GM12878 (cell line): ENCODE measurements around the gene TRABD2B. TPM values are rescaled to one million over a fixed set of nuclear protein-coding genes. Genes with fewer than 3 reads are reported as not detected.

ENCODE experiments used
- ATAC-seq: fragments of 200-7000 bp; cut with Tn5 transposase; 3 replicates; pipeline ENCODE4 v1.9.1; 2020; ENCODE audit warnings: mild to moderate bottlenecking, moderate library complexity
- BruUV-seq: library from RNA; stranded (reverse); fragments of 400-500 nt; replicated peaks from 2 replicates; lab custom pipeline; 2021; lab: Mats Ljungman, UMichigan
- CTCF ChIA-PET: fragments of 300-600 bp; sonication (Branson Sonifier 250); formaldehyde crosslinking; extraction: SDS; loops from one replicate; lab custom pipeline; 2021; ENCODE audit warnings: inconsistent platforms; lab: Yijun Ruan, JAX
- POLR2A ChIA-PET: fragments of 350-600 bp; formaldehyde crosslinking; extraction: SDS; loops from one replicate; lab custom pipeline; 2021; ENCODE audit warnings: inconsistent platforms; lab: Charles Lee
- RAD21 ChIA-PET: fragments of 300-600 bp; sonication (Branson Sonifier 250); formaldehyde crosslinking; loops from one replicate; lab custom pipeline; 2023; ENCODE audit warnings: antibody characterized with exemption; ENCODE audit not compliant: unreplicated experiment; lab: Charles Lee
- SMC1A ChIA-PET: fragments of 300-600 bp; sonication (Branson Sonifier 250); formaldehyde crosslinking; loops from one replicate; lab custom pipeline; 2023; ENCODE audit not compliant: unreplicated experiment, uncharacterized antibody; lab: Charles Lee
- DNase-seq: peaks from one replicate; pipeline ENCODE4 v3.0.0-alpha.2; 2011; ENCODE audit warnings: low read depth, low spot score
- FAIRE-seq: peaks from 3 replicates; lab custom pipeline; 2011; peaks lifted over from hg19 to GRCh38; lab: Jason Lieb, UNC
- H2AFZ ChIP-seq: 2 replicates; pipeline ENCODE4 v1.6.0; 2011; ENCODE audit warnings: low read depth, low read length, control low read depth; ENCODE audit not compliant: control insufficient read depth
- H3K27ac ChIP-seq: 2 replicates; pipeline ENCODE4 v1.5.1; 2011; ENCODE audit warnings: control low read depth; ENCODE audit not compliant: control insufficient read depth, insufficient read depth
- H3K27me3 ChIP-seq, 2 experiments: replicated peaks in 1 of 2; 2 replicates each; pipeline versions ENCODE4 v1.6.0 to v1.6.1; 2011; ENCODE audit warnings: low read length in 1 of 2; ENCODE audit not compliant: control insufficient read depth in 2 of 2, insufficient read depth in 2 of 2
- H3K36me3 ChIP-seq, 2 experiments: 2 replicates each; pipeline ENCODE4 v1.5.1; 2011; ENCODE audit warnings: low read length in 1 of 2; ENCODE audit not compliant: control insufficient read depth in 2 of 2, insufficient read depth in 2 of 2
- H3K4me1 ChIP-seq: 2 replicates; pipeline ENCODE4 v1.6.1; 2011; ENCODE audit warnings: mild to moderate bottlenecking, low read length, moderate library complexity, mixed read lengths; ENCODE audit not compliant: control insufficient read depth, insufficient read depth
- H3K4me2 ChIP-seq: 2 replicates; pipeline ENCODE4 v1.6.0; 2011; ENCODE audit warnings: control low read depth; ENCODE audit not compliant: control insufficient read depth, insufficient read depth
- H3K4me3 ChIP-seq: fragments of 200-600 bp; sonication (generic); 2 replicates; pipeline ENCODE4 v1.5.1; 2016
- H3K79me2 ChIP-seq: 2 replicates; pipeline ENCODE4 v1.6.0; 2011; ENCODE audit warnings: low read length; ENCODE audit not compliant: control insufficient read depth, insufficient read depth
- H3K9ac ChIP-seq: 2 replicates; pipeline ENCODE4 v1.8.0; 2011; ENCODE audit warnings: low read length, control low read depth, mixed read lengths; ENCODE audit not compliant: control insufficient read depth, insufficient read depth
- H3K9me3 ChIP-seq: replicated peaks from 3 replicates; pipeline ENCODE4 v1.5.1; 2011; ENCODE audit warnings: mild to moderate bottlenecking, low read length; ENCODE audit not compliant: control insufficient read depth, insufficient read depth
- H4K20me1 ChIP-seq: 2 replicates; pipeline ENCODE4 v1.6.0; 2011; ENCODE audit not compliant: control insufficient read depth, insufficient read depth
- BMI1 ChIP-seq: fragments of 450-650 bp; IDR thresholded peaks from 2 replicates; pipeline ENCODE4 v1.6.1; 2016; ENCODE audit warnings: mild to moderate bottlenecking, moderate library complexity, borderline replicate concordance
- CEBPB ChIP-seq, 2 experiments: fragments of 150-350 bp in 1 of 2; IDR thresholded peaks; 2 replicates each; pipeline ENCODE4 v1.6.1; 2012 to 2014; ENCODE audit warnings: low read depth in 2 of 2, low read length in 2 of 2, borderline replicate concordance in 1 of 2, inconsistent platforms in 1 of 2
- CREB1 ChIP-seq: IDR thresholded peaks from 2 replicates; pipeline ENCODE4 v1.6.1; 2012; ENCODE audit warnings: low read depth, mild to moderate bottlenecking, inconsistent platforms
- CUX1 ChIP-seq: IDR thresholded peaks from 2 replicates; pipeline ENCODE4 v1.6.1; 2012; ENCODE audit warnings: improper control_type of control experiment, low read depth, low read length; ENCODE audit not compliant: insufficient replicate concordance
- GABPA ChIP-seq: IDR thresholded peaks from 2 replicates; pipeline ENCODE4 v1.6.1; 2014; ENCODE audit warnings: antibody characterized with exemption, low read depth, mild to moderate bottlenecking, inconsistent platforms
- MTA3 ChIP-seq: IDR thresholded peaks from 2 replicates; pipeline ENCODE4 v1.6.1; 2012; ENCODE audit warnings: low read length, inconsistent platforms, borderline replicate concordance
- MXI1 ChIP-seq: fragments of 150-350 bp; IDR thresholded peaks from 2 replicates; pipeline ENCODE4 v1.6.1; 2011; ENCODE audit warnings: low read depth, mild to moderate bottlenecking, inconsistent platforms, low read length, improper control_type of control experiment
- NBN ChIP-seq: fragments of 450-650 bp; IDR thresholded peaks from 2 replicates; pipeline ENCODE4 v1.6.1; 2016
- NFYA ChIP-seq: IDR thresholded peaks from 2 replicates; pipeline ENCODE4 v1.6.1; 2011; ENCODE audit warnings: low read depth, mild to moderate bottlenecking, low read length, improper control_type of control experiment, borderline replicate concordance
- NFYB ChIP-seq: IDR thresholded peaks from 2 replicates; pipeline ENCODE4 v1.6.1; 2011; ENCODE audit warnings: low read depth, mild to moderate bottlenecking, low read length, improper control_type of control experiment, moderate library complexity; ENCODE audit not compliant: insufficient read depth
- RAD21 ChIP-seq: IDR thresholded peaks from 2 replicates; pipeline ENCODE4 v1.6.1; 2011; ENCODE audit warnings: mild to moderate bottlenecking, low read depth, low read length, moderate library complexity; ENCODE audit not compliant: insufficient read depth
- SMAD5 ChIP-seq: IDR thresholded peaks from 2 replicates; pipeline ENCODE4 v1.6.1; 2016; ENCODE audit warnings: antibody characterized with exemption, low read depth
- ZNF217 ChIP-seq: fragments of 450-650 bp; IDR thresholded peaks from 2 replicates; pipeline ENCODE4 v1.6.1; 2017; ENCODE audit warnings: antibody characterized with exemption, mild to moderate bottlenecking
- WGBS: methylation state at CpG from one replicate; pipeline ENCODE4 v1.1.6; 2016; ENCODE audit warnings: low lambda C conversion rate; ENCODE audit not compliant: insufficient replicate concordance, insufficient coverage; ENCODE audit errors: missing lambda C conversion rate; 5-methylcytosine and 5-hydroxymethylcytosine counted together
- in situ Hi-C: fragments of 300-500 bp; cut with MboI; formaldehyde crosslinking; loops from 9 replicates; pipeline ENCODE4 v1.14.3; 2018; ENCODE audit warnings: mixed read lengths
- intact Hi-C: fragments of 100-400 bp; cut with micrococcal nuclease; formaldehyde crosslinking; loops from one replicate; pipeline ENCODE4 v1.14.2; 2022; ENCODE audit not compliant: unreplicated experiment
- polyA plus RNA-seq, 11 experiments: library from polyadenylated mRNA; depleted of rRNA in 4 of 11; unstranded in 6 of 11; stranded (reverse) in 5 of 11; fragments of >200 nt; fragmentation: Nextera tagmentation in 4 of 11; fragmentation: Illumina TruSeq in 1 of 11; extraction: Ambion mirVana in 4 of 11; extraction: Trizol in 1 of 11; gene quantifications; 1 replicate in 1 of 11; 2 replicates in 10 of 11; pipeline versions ENCODE4 v1.2.1 to v1.2.3, GENCODE V29; 2011 to 2016; ENCODE audit warnings: inconsistent platforms in 2 of 11, missing spikeins in 2 of 11, low read depth in 1 of 11
- total RNA-seq, 4 experiments: library from RNA; depleted of rRNA in 3 of 4; stranded (reverse); fragments of >200 nt in 3 of 4; fragmentation: Illumina TruSeq in 1 of 4; extraction: Trizol in 1 of 4; gene quantifications; 2 replicates each; pipeline versions ENCODE4 v1.2.1 to v1.2.3, GENCODE V29; 2013 to 2021
- TF ChIP-seq, protein P1 (sequence below): fragments of 450-650 bp; IDR thresholded peaks from 2 replicates; pipeline ENCODE4 v1.6.1; 2016; ENCODE audit warnings: mild to moderate bottlenecking
- TF ChIP-seq, protein P2 (sequence below), 3 experiments: IDR thresholded peaks in 2 of 3; conservative IDR thresholded peaks in 1 of 3; 2 replicates each; pipeline ENCODE4 v1.5.1; 2011; ENCODE audit warnings: low read depth in 3 of 3, low read length in 3 of 3, mild to moderate bottlenecking in 3 of 3, control low read depth in 2 of 3, moderate library complexity in 2 of 3, inconsistent platforms in 1 of 3, mixed read lengths in 1 of 3; ENCODE audit not compliant: control insufficient read depth in 2 of 3, insufficient read depth in 1 of 3; ENCODE audit errors: extremely low read depth in 1 of 3

Gene TRABD2B
- total and polyA plus RNA-seq, 10 of the 15 experiments (the other 5 are each of a cell fraction or from before 2014, with no cell fraction given), result not detected

DNA sequence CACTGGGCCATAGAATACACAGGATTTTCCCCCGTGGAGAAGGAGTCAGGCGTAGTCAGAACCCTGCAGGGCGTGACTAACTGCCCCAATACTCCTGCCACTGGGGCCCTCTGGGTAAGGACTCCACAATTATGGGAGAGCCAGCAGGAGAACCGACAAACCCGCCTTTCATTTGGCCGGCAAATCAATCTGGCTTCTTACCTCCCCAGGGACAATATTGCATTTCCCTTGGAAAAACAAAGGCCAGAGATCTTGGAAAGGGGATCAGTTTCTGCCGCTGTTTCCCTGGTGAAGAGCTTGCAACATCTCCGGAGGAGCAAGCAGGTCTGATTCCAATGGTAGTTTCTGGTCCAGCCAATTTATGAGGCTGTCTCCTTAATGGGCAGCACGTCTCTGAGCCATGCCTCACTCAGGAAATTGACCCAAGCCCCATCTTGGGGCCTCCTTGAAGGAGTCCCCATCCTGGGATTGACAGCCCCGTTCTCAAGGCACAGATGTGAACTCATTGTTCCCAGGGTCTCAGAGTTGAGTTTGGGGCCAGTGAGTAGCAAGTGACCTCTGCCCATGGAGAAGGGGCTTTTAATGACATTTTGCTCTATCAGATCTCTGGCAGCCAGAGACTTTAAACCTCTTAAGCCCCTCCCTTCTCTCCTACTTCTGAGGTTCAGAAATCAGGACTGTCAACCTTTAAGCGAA lies 4.3 kb downstream of the TRABD2B start:
- no peak overlapping the region for H2AFZ ChIP-seq
- H3K27me3 ChIP-seq, result peaks cover 0 to 4% of the 10 kb centered on the region in 2 experiments; a peak in 3 of 4 replicates
- no peaks in the 10 kb centered on the region for H3K36me3 ChIP-seq
- H3K27ac ChIP-seq, result no peak overlapping the region
- no peak overlapping the region for H3K9ac ChIP-seq
- no peaks in the 10 kb centered on the region for H3K9me3 ChIP-seq
- ATAC-seq (no peak), DNase-seq (no peak), FAIRE-seq (no peak)
- H3K4me2 ChIP-seq, result no peak overlapping the region
- ChIA-PET RAD21 (no interaction called here), SMC1A (no interaction called here), CTCF (no interaction called here), POLR2A (no interaction called here)
- H3K4me1 ChIP-seq, result no peaks in the 10 kb centered on the region
- H3K4me3 ChIP-seq, result no peak overlapping the region
- H4K20me1 ChIP-seq, result no peaks in the 10 kb centered on the region
- in situ Hi-C loops, result no loop called here
- intact Hi-C loops, result no loop called here
- no TSS peak for BruUV-seq
- no peaks in the 10 kb centered on the region for H3K79me2 ChIP-seq
- WGBS, result 41% methylated on average over 11 of the region's 11 CpGs
- TF ChIP-seq, protein P1, sequence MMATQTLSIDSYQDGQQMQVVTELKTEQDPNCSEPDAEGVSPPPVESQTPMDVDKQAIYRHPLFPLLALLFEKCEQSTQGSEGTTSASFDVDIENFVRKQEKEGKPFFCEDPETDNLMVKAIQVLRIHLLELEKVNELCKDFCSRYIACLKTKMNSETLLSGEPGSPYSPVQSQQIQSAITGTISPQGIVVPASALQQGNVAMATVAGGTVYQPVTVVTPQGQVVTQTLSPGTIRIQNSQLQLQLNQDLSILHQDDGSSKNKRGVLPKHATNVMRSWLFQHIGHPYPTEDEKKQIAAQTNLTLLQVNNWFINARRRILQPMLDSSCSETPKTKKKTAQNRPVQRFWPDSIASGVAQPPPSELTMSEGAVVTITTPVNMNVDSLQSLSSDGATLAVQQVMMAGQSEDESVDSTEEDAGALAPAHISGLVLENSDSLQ, result no peak
- TF ChIP-seq CUX1 (no peak), NFYB (no peak), MXI1 (no peak), CEBPB (IDR thresholded peaks at IDR 0.05; ENCODE audit: borderline replicate concordance in 1 of 2, low read depth in 2 of 2, low read length in 2 of 2) (no peak), SMAD5 (no peak), GABPA (no peak), ZNF217 (no peak), CREB1 (no peak), RAD21 (no peak), MTA3 (no peak), BMI1 (no peak), NBN (no peak), NFYA (no peak)
- TF ChIP-seq, protein P2, sequence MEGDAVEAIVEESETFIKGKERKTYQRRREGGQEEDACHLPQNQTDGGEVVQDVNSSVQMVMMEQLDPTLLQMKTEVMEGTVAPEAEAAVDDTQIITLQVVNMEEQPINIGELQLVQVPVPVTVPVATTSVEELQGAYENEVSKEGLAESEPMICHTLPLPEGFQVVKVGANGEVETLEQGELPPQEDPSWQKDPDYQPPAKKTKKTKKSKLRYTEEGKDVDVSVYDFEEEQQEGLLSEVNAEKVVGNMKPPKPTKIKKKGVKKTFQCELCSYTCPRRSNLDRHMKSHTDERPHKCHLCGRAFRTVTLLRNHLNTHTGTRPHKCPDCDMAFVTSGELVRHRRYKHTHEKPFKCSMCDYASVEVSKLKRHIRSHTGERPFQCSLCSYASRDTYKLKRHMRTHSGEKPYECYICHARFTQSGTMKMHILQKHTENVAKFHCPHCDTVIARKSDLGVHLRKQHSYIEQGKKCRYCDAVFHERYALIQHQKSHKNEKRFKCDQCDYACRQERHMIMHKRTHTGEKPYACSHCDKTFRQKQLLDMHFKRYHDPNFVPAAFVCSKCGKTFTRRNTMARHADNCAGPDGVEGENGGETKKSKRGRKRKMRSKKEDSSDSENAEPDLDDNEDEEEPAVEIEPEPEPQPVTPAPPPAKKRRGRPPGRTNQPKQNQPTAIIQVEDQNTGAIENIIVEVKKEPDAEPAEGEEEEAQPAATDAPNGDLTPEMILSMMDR (IDR thresholded peaks at IDR 0.05 in 2 of 3, conservative IDR thresholded peaks at IDR 0.05 in 1 of 3; ENCODE audit: control insufficient read depth in 2 of 3, extremely low read depth in 1 of 3, insufficient read depth in 1 of 3, low read depth in 3 of 3, low read length in 3 of 3), result no peak
